Tibial nerve (tissue), 4 donors: ENCODE results near the gene RAB3IL1. TPM values are rescaled to one million over a fixed set of nuclear protein-coding genes. Genes with fewer than 3 reads are reported as not detected.
"Not testable (repeated sequence)": the region's sequence is repeated elsewhere in the genome, so short reads cannot be mapped to it uniquely, and the experiment has no call there.

Source experiments
- DNase-seq, 2 donors: peaks; one replicate each; pipeline ENCODE4 v3.0.0-alpha.2; 2019; ENCODE audit warnings: low spot score in 2 of 2
- H3K27ac ChIP-seq, 4 donors: fragments of 200-600 bp; sonication (generic) in 3 of 4; one replicate each; pipeline ENCODE4 v1.5.1; 2017 to 2019; ENCODE audit warnings: mild to moderate bottlenecking in 1 of 4
- H3K27me3 ChIP-seq, 2 donors: fragments of 200-600 bp; sonication (generic) in 1 of 2; one replicate each; pipeline versions ENCODE4 v1.5.1 to v1.6.0; 2017 to 2019
- H3K36me3 ChIP-seq, 3 donors: fragments of 200-600 bp; sonication (generic); one replicate each; pipeline ENCODE4 v1.5.1; 2018 to 2019
- H3K4me1 ChIP-seq, 4 donors: fragments of 200-600 bp; sonication (generic) in 3 of 4; one replicate each; pipeline ENCODE4 v1.5.1; 2017 to 2019
- H3K4me3 ChIP-seq, 4 donors: fragments of 200-600 bp; sonication (generic) in 3 of 4; one replicate each; pipeline ENCODE4 v1.5.1; 2017 to 2019; ENCODE audit warnings: mild to moderate bottlenecking in 1 of 4, moderate library complexity in 1 of 4
- H3K9me3 ChIP-seq, 4 donors: fragments of 200-600 bp; sonication (generic) in 3 of 4; one replicate each; pipeline ENCODE4 v1.5.1; 2017 to 2019
- CTCF ChIP-seq, 5 experiments: fragments of 200-600 bp in 3 of 5; fragments of 450-650 bp in 2 of 5; sonication (generic) in 3 of 5; IDR thresholded peaks; one replicate each; pipeline ENCODE4 v1.5.1; 2016 to 2019; ENCODE audit warnings: antibody characterized with exemption in 5 of 5, mild to moderate bottlenecking in 3 of 5, moderate library complexity in 2 of 5
- EP300 ChIP-seq, 2 donors: sonication (generic); formaldehyde crosslinking; IDR thresholded peaks; one replicate each; pipeline ENCODE4 v1.6.1; 2017; ENCODE audit warnings: antibody characterized with exemption in 2 of 2, mild to moderate bottlenecking in 1 of 2
- POLR2A ChIP-seq, 2 donors: fragments of 450-650 bp; IDR thresholded peaks; one replicate each; pipeline ENCODE4 v1.6.1; 2017; ENCODE audit warnings: antibody characterized with exemption in 2 of 2, mild to moderate bottlenecking in 2 of 2, moderate library complexity in 2 of 2
- WGBS, 2 donors: methylation state at CpG; one replicate each; pipeline ENCODE4 v1.1.5; 2018; 5-methylcytosine and 5-hydroxymethylcytosine counted together
- total RNA-seq, 4 donors: library from RNA; depleted of rRNA; stranded (reverse); fragments of >200 nt; gene quantifications; one replicate each; pipeline ENCODE4 v1.1.0, GENCODE V29; 2016

The RAB3IL1 gene
- total RNA-seq, 4 donors from 2014 or later = 58.8 to 127 (median 71.1) TPM

DNA sequence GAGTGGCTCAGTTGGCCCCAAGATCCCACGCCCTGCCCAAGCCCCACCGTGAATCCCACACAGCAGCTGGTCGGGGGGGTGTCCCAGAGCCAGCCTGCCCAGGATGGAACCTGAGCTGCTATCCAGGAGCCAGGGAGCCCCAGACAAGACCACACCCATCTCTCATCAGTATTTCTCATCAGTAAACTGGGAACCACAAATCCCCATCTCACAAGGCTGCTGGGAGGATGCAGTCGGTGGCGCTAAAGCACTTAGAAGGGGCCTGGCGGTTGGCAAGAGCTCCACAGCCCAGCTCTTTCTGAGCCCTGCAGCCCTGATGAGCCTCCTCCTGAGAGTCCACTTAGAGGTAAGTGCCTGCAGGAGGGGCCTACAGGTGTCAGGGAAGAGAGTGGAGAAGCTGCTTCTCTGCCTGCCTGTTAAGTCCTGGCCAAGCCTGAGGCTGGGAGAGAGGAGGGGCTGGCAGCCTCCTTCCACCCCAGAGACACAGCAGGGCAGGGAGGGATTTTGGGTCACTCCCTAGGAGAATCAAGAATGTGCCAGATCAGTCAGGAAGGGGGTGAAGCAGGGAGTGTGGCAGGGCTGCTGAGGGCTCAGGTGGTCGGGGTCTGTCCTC is 32.1 kb downstream of the RAB3IL1 start:
- DNase-seq = no peak
- Histone ChIP-seq H3K36me3 (no peaks in the 10 kb centered on the region), H3K9me3 (no peaks in the 10 kb centered on the region), H3K4me1 (peaks cover 0 to 74% (median 16%) of the 10 kb centered on the region in 4 donors), H3K27me3 (no peaks in the 10 kb centered on the region), H3K27ac (peak overlapping the region in 1 of 4 donors; percentile 4), H3K4me3 (no peak overlapping the region)
- TF ChIP-seq POLR2A (IDR thresholded peaks at IDR 0.05) (no peak), EP300 (IDR thresholded peaks at IDR 0.05) (no peak), CTCF (IDR thresholded peaks at IDR 0.05) (no peak)
- WGBS, 2 donors = 85 to 90% methylated on average over 1 to 7 of the region's 7 CpGs

DNA sequence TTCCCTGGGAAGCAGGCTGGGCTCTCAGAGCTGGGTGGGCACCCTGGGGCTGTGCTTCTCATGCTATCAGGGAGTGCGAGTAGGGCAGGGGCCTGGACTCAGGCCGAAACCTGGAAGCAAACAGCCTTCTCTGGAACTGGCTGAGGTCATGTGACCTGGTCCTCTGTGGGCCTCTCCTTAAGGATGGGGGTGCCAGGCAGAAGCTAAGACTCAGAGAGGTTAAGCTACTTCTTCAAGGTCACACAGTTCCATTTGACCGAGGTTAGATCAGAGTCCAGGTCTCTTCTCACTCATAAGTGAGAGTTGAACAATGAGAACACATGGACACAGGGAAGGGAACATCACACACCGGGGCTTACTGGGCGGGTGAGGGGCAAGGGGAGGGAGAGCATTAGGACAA is 33.4 kb downstream of the RAB3IL1 start:
- Histone ChIP-seq H3K36me3 (peaks cover 0 to 13% (median 0%) of the 10 kb centered on the region in 3 donors), H3K4me1 (peaks cover 0 to 64% (median 7%) of the 10 kb centered on the region in 4 donors), H3K9me3 (no peaks in the 10 kb centered on the region), H3K27me3 (no peaks in the 10 kb centered on the region), H3K4me3 (no peak overlapping the region), H3K27ac (no peak overlapping the region)
- TF ChIP-seq CTCF (IDR thresholded peaks at IDR 0.05) = no peak
- TF ChIP-seq POLR2A (IDR thresholded peaks at IDR 0.05) = no peak
- no peak for TF ChIP-seq EP300 (IDR thresholded peaks at IDR 0.05)
- 77 to 84% methylated on average over 5 of the region's 5 CpGs for WGBS, 2 donors
- DNase-seq = no peak

GRCh38 chr11:61883327-61883726 is 34.0 kb downstream of the RAB3IL1 start:
- 76 to 91% methylated on average over 10 of the region's 10 CpGs for WGBS, 2 donors
- H3K27me3 ChIP-seq = no peaks in the 10 kb centered on the region
- DNase-seq = no peak
- no peaks in the 10 kb centered on the region for H3K9me3 ChIP-seq
- H3K36me3 ChIP-seq = peaks cover 0 to 19% (median 0%) of the 10 kb centered on the region in 3 donors
- H3K4me3 ChIP-seq = no peak overlapping the region
- TF ChIP-seq CTCF (IDR thresholded peaks at IDR 0.05) = no peak
- TF ChIP-seq POLR2A (IDR thresholded peaks at IDR 0.05) = no peak
- no peak for TF ChIP-seq EP300 (IDR thresholded peaks at IDR 0.05)
- no peak overlapping the region for H3K27ac ChIP-seq
- H3K4me1 ChIP-seq = peaks cover 0 to 58% (median 4%) of the 10 kb centered on the region in 4 donors

DNA sequence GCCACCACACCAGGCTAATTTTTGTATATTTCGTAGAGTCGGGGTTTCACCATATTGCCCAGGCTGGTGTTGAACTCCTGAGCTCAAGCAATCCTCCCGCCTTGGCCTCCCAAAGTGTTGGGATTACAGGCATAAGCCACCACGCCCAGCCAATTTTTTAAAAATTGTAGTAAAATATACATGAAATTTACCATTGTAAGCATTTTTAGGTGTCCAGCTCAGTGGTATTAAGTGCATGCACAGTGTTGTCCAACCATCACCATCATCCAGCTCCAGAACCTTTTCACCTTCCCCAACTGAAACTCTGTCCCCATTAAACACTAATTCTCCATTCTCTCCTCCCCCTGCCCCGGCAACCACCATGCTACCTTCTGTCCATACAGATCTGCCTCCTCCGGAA is 34.5 kb downstream of the RAB3IL1 start:
- peaks cover 0 to 24% (median 0%) of the 10 kb centered on the region in 3 donors for H3K36me3 ChIP-seq
- 87 to 89% methylated on average over 6 of the region's 6 CpGs for whole genome bisulfite sequencing, 2 donors
- H3K4me3 ChIP-seq = no peak overlapping the region
- TF ChIP-seq CTCF (IDR thresholded peaks at IDR 0.05) = no peak
- TF ChIP-seq POLR2A (IDR thresholded peaks at IDR 0.05) = no peak
- no peak for TF ChIP-seq EP300 (IDR thresholded peaks at IDR 0.05)
- peaks cover 0 to 53% (median 3%) of the 10 kb centered on the region in 4 donors for H3K4me1 ChIP-seq
- H3K27ac ChIP-seq = no peak overlapping the region
- no peaks in the 10 kb centered on the region for H3K27me3 ChIP-seq
- no peaks in the 10 kb centered on the region for H3K9me3 ChIP-seq
- no peak for DNase-seq

- H3K4me1 ChIP-seq = peaks cover 0 to 47% (median 3%) of the 10 kb centered on the region in 4 donors
- not testable (repeated sequence) for H3K4me3 ChIP-seq, H3K27ac ChIP-seq, H3K27me3 ChIP-seq, H3K9me3 ChIP-seq, DNase-seq
- peaks cover 0 to 30% (median 0%) of the 10 kb centered on the region in 3 donors for H3K36me3 ChIP-seq
- WGBS, 2 donors = 79 to 92% methylated on average over 3 of the region's 3 CpGs
Measured at GRCh38 chr11:61882267-61882666, 35.1 kb downstream of the RAB3IL1 start.
